ENCODE results near the gene BMAL1. TPM values are rescaled to one million over a fixed set of nuclear protein-coding genes. Genes with fewer than 3 reads are reported as not detected.

Gene BMAL1
- total and polyA plus RNA-seq, 2 of the 4 experiments (the other 2 are of a cell fraction): 8.8 to 9.9 TPM

DNA sequence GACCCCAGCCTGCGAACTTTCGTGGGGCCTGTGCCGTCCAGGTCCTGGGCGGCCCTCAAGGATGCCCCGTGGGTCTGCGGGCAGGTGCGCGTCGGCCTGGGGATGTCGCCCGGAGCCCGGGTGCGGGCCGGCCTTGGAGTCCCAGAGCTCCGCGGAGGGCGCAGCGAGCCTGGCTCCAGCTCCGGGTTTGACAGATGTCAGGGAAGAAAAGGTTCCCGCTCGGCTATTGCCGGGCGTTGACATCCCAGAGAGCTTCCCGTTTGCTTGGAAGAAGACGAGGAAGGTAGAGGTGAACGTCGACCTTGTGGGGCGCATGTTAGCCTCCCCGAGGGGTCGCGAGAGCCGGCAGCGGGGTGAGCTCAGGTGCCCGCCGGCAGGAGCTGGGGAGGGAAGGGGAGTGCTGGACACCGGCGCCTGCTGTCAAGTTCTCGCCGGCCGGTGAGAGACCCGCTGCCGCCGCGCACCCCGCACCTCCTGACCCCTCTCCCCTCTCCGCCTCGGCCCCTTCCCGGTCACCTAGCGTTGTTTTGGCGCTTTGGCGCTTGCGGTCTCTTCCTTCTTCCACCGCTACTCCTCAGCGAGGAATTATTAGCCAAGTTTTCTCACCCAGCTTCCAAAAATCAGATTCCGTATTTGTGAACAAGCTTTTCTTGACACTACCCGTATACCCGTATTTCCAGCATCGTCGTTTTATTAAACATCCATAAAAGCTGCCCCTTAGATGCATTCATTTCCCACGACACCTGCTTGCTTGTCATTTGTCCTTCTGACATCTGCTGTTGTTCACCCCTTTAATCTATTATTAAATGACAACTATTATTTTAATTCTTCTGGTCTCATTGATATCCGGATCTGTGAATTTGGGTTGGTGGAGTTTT, 1.3 kb downstream of the BMAL1 start (continued):
- TF ChIP-seq BHLHE40 (IDR thresholded peaks at IDR 0.05; ENCODE audit: low read depth, low read length): no peak
- TF ChIP-seq SMC3 (IDR thresholded peaks at IDR 0.05; ENCODE audit: low read depth, low read length): no peak

DNA sequence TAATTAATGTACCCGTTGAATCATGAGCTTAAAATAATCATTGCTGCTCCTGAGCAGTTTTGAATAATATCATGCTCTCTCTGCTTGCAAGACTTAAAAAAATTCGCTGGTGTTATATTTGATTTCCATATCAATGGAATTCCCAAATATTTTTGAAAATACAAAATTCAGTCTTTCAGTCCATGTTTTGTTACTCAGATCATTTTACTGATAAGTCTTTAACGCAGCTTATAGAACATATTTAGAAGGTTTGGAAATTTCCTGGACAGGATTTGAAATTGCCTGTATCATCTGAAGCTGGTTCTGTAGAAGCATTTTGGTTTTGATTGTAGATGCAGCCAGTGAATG, 1.9 kb downstream of the BMAL1 start:
- POLR2A ChIA-PET (ENCODE audit: unreplicated experiment): no interaction called here
- no peak overlapping the region for H2AFZ ChIP-seq (replicated peaks; ENCODE audit: low read length, poor library complexity)
- intact Hi-C loops (cut with micrococcal nuclease): loop anchor here (5.0 to 10.0 kb wide), 3 partner anchors 43 to 317 kb away; partner anchors contain the start of gene BTBD10
- TF ChIP-seq, protein P1, sequence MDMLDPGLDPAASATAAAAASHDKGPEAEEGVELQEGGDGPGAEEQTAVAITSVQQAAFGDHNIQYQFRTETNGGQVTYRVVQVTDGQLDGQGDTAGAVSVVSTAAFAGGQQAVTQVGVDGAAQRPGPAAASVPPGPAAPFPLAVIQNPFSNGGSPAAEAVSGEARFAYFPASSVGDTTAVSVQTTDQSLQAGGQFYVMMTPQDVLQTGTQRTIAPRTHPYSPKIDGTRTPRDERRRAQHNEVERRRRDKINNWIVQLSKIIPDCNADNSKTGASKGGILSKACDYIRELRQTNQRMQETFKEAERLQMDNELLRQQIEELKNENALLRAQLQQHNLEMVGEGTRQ (IDR thresholded peaks at IDR 0.05; ENCODE audit: low read depth, low read length): no peak
- TF ChIP-seq, protein P2, sequence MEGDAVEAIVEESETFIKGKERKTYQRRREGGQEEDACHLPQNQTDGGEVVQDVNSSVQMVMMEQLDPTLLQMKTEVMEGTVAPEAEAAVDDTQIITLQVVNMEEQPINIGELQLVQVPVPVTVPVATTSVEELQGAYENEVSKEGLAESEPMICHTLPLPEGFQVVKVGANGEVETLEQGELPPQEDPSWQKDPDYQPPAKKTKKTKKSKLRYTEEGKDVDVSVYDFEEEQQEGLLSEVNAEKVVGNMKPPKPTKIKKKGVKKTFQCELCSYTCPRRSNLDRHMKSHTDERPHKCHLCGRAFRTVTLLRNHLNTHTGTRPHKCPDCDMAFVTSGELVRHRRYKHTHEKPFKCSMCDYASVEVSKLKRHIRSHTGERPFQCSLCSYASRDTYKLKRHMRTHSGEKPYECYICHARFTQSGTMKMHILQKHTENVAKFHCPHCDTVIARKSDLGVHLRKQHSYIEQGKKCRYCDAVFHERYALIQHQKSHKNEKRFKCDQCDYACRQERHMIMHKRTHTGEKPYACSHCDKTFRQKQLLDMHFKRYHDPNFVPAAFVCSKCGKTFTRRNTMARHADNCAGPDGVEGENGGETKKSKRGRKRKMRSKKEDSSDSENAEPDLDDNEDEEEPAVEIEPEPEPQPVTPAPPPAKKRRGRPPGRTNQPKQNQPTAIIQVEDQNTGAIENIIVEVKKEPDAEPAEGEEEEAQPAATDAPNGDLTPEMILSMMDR (conservative IDR thresholded peaks at IDR 0.05; ENCODE audit: low read depth, low read length): no peak
- no peak for TF ChIP-seq POLR2A (IDR thresholded peaks at IDR 0.05; ENCODE audit: low read depth, low read length)
- no peak for TF ChIP-seq MXI1 (IDR thresholded peaks at IDR 0.05; ENCODE audit: borderline replicate concordance, low read depth, low read length)
- TF ChIP-seq RFX5 (IDR thresholded peaks at IDR 0.05; ENCODE audit: low read depth, low read length): no peak
- TF ChIP-seq CEBPB (IDR thresholded peaks at IDR 0.05; ENCODE audit: low read depth, low read length): no peak
- TF ChIP-seq, protein P3, sequence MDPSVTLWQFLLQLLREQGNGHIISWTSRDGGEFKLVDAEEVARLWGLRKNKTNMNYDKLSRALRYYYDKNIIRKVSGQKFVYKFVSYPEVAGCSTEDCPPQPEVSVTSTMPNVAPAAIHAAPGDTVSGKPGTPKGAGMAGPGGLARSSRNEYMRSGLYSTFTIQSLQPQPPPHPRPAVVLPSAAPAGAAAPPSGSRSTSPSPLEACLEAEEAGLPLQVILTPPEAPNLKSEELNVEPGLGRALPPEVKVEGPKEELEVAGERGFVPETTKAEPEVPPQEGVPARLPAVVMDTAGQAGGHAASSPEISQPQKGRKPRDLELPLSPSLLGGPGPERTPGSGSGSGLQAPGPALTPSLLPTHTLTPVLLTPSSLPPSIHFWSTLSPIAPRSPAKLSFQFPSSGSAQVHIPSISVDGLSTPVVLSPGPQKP (IDR thresholded peaks at IDR 0.05; ENCODE audit: borderline replicate concordance, low read depth, low read length): no peak
- no peak for TF ChIP-seq RAD21 (IDR thresholded peaks at IDR 0.05; ENCODE audit: low read length)
- TF ChIP-seq MAFK (IDR thresholded peaks at IDR 0.05; ENCODE audit: low read depth, low read length): no peak
- no peak for TF ChIP-seq FOS (IDR thresholded peaks at IDR 0.05; ENCODE audit: low read depth, low read length)
- TF ChIP-seq SMC3 (IDR thresholded peaks at IDR 0.05; ENCODE audit: low read depth, low read length): no peak

More for the DNA sequence above, 1.9 kb downstream of the BMAL1 start:
- Histone ChIP-seq H3K4me3 (ENCODE audit: insufficient read depth, low read depth, low read length) (no peak overlapping the region), H3K4ac (ENCODE audit: low read depth, low read length) (no peak overlapping the region), H3K9ac (ENCODE audit: low read depth, low read length) (no peak overlapping the region), H3K27ac (ENCODE audit: insufficient read depth, low read length) (no peak overlapping the region), H3K14ac (replicated peaks; ENCODE audit: low read depth, low read length) (no peak overlapping the region), H3K27me3 (ENCODE audit: control insufficient read depth, insufficient read depth, low read length) (peaks cover 2% of the 10 kb centered on the region; the same call in 1 of the 2 replicates), H2BK15ac (ENCODE audit: low read depth, low read length) (no peak overlapping the region), H3K9me1 (ENCODE audit: insufficient read depth, low read length) (peaks cover 21% of the 10 kb centered on the region; the same call in 1 of the 2 replicates), H4K8ac (ENCODE audit: low read depth in 2 of 2, low read length in 2 of 2) (no peak overlapping the region), H3K4me1 (ENCODE audit: control insufficient read depth, insufficient read depth, low read length) (peaks cover 4% of the 10 kb centered on the region; the same call in 1 of the 2 replicates), H4K5ac (ENCODE audit: low read depth, low read length) (no peak overlapping the region), H2BK5ac (ENCODE audit: low read depth, low read length, poor library complexity, severe bottlenecking) (no peak overlapping the region), H3K56ac (ENCODE audit: extremely low read depth, insufficient read depth, low read length) (no peak overlapping the region), H3K79me1 (ENCODE audit: low read depth in 1 of 2, low read length in 2 of 2) (peaks cover 12 to 54% of the 10 kb centered on the region in 2 experiments), H4K20me1 (ENCODE audit: insufficient read depth, low read length) (peaks cover 38% of the 10 kb centered on the region), H2BK20ac (ENCODE audit: low read depth, low read length) (no peak overlapping the region), H3K9me3 (ENCODE audit: control insufficient read depth, insufficient read depth, low read length) (no peaks in the 10 kb centered on the region), H3K23ac (ENCODE audit: low read depth, low read length) (0 out of 2 replicates have a peak overlapping the region, but pooled peaks have one; percentile 6), H2AK5ac (ENCODE audit: low read depth, low read length) (no peak overlapping the region), H2BK120ac (ENCODE audit: low read depth, low read length) (no peak overlapping the region), H3K4me2 (ENCODE audit: low read depth, low read length) (no peak overlapping the region), H2AK9ac (replicated peaks; ENCODE audit: low read depth, low read length, poor library complexity) (no peak overlapping the region), H4K91ac (ENCODE audit: insufficient read depth, low read depth, low read length) (no peak overlapping the region), H3K36me3 (ENCODE audit: control insufficient read depth, insufficient read depth, low read length) (no peaks in the 10 kb centered on the region), H3K18ac (ENCODE audit: low read depth, low read length) (no peak overlapping the region)
- CTCF ChIA-PET: interaction anchor here (0.8 to 1.5 kb wide), 4 partner anchors 55 to 316 kb away, joined by 3 to 6 read pairs (median 3); no protein-coding TSS in a partner anchor
- DNase-seq: no peak
- no CpG with 5 or more reads among the region's 3 CpGs for WGBS, 2 experiments (ENCODE audit: extremely low coverage in 2 of 2, insufficient read length in 1 of 2)
- in situ Hi-C loops (cut with MboI; ENCODE audit: low sequenced_read_pairs): no loop called here
- ATAC-seq (ENCODE audit: low read depth): no peak
- no TSS peak for BruUV-seq (replicated peaks)
- dilution Hi-C loops (cut with HindIII; ENCODE audit: low sequenced_read_pairs, unreplicated experiment): no loop called here

Measured in IMR-90 (cell line).